ENCODE measurements around the gene PATL1.

Gene PATL1

GRCh38 chr11:59615120-59615636, 53.7 kb downstream of the PATL1 start:
- peak in 36 of 58 donors; percentile 4 to 56 (median 36) for DNase-seq

GRCh38 chr11:59614277-59615119, 54.3 kb downstream of the PATL1 start:
- DNase-seq: peak in 1 of 58 donors; percentile 33

GRCh38 chr11:59611570-59612565, 57.0 kb downstream of the PATL1 start:
- DNase-seq: no peak

GRCh38 chr11:59610289-59610688, 58.5 kb downstream of the PATL1 start:
- no peak for DNase-seq

GRCh38 chr11:59607703-59608454, 61.0 kb downstream of the PATL1 start:
- DNase-seq: no peak

GRCh38 chr11:59602432-59602831, 66.4 kb downstream of the PATL1 start:
- no peak for DNase-seq

GRCh38 chr11:59601788-59602187, 67.0 kb downstream of the PATL1 start:
- DNase-seq: no peak

GRCh38 chr11:59600636-59601035, 68.2 kb downstream of the PATL1 start:
- no peak for DNase-seq

GRCh38 chr11:59600234-59600633, 68.6 kb downstream of the PATL1 start:
- peak in 3 of 58 donors; percentile 5 to 25 (median 13) for DNase-seq

GRCh38 chr11:59598961-59599360, 69.9 kb downstream of the PATL1 start:
- DNase-seq: no peak
